NCI-H1930 (cell line): ENCODE data around the gene DLG2.

Source experiments
- DNase-seq, 2 experiments: peaks; one replicate each; lab custom pipeline; 2025; lab: John Stamatoyannopoulos, UW

DLG2 gene

DNA sequence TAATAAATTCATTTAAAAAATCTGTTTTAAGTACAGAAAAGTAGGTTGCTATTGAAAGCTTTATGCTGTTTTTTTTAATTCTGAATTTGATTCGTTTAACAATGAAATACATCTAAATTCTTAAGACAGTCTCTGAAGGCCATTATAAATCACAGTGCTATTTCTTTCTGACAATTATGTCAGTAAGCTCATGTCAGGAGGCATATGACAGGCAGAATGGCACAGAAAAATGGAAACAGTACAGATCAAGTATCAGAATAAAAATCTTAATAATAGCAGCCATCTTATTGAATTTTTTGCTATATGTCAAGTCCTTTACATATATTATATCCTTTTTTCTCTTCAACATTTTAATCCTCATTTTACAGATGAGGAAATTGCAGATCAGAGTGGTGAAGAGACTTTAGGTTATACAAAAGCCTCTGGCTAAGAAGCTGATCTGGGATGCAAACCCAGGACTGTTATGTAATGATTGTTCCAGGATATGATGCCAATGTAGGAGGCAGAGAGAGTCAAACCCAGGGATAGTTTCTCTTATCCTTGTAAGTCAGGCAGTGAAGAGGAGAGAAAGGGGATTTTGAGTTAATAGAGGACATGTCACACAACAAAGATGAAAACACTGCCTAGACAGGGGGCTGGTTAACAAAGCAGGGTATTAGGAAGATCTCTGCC, 2057.9 kb downstream of the DLG2 start:
- no peak for DNase-seq

DNA sequence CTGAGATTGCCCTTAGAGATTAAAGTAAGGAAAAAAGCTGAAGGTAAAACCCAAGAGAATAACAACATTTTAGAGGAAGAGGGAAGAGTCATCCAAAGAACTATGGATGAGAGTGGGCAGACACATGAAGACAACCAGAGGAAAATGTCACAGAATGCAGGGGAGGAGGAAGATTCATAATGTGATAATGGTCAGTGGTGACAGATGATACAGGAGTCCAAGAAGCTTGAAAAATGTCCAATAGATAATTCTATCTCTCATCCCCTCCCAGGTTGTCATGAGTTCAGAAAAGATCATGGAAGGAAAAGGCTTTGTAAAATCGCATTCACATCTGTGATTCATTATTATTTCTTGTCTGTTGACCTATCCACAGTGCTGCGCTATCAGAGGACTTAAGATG, 2058.6 kb downstream of the DLG2 start:
- DNase-seq = no peak

DNA sequence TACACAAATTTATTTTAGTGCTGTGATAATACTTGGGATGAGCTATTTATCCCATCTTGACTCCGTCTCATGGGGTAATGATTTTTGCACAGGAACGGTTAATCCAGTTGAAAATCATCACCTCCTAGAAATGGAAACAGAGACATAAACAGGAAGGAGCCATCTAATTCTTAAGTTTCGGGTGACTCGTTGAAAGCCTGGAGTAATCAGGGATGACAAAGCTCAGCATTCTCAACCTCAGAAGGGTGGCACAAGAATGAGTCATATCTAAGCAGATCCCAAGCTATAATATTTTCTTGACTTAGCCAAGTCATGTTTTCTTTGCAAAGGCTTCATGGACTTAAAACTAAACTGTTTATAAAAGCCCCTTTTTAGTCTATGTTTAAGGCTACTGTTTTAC, 2060.2 kb downstream of the DLG2 start:
- DNase-seq = no peak

DNA sequence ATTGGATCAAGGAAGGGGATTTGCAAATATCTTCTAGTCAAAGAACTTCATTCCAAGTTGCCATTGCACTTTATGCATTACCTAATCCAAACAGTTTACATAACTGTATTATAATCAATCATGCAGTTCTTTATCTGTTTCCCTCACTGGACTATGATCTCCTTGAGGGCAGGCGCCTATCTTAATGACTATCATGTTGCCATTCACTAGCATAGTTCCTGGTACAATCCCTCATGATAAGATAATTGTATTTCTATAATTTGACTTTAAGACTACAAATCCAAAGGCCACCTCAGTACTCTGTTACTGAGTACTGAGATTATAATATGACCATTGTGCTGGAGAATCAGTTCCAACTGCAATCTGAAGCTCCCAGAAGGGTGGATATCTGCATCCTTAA, 2062.3 kb downstream of the DLG2 start:
- DNase-seq = no peak

DNA sequence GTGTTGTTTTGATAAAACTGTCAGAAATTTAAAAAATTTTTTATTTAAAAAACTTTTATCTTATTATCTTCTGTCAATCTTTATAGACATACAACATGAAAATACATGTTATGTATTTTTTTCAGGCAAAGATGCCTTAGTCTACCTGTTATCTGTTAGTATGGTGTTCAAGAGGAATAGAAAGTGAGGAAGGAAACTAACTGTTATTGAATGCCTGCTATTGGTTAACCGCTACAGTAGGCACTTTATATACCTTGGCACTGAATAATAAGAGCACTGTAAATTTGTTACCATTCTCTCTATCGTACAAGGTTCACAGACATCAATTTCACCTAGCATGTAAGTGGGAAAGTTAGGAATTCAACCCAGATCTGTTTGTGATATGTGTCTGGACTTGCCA, 2068.9 kb downstream of the DLG2 start:
- no peak for DNase-seq

DNA sequence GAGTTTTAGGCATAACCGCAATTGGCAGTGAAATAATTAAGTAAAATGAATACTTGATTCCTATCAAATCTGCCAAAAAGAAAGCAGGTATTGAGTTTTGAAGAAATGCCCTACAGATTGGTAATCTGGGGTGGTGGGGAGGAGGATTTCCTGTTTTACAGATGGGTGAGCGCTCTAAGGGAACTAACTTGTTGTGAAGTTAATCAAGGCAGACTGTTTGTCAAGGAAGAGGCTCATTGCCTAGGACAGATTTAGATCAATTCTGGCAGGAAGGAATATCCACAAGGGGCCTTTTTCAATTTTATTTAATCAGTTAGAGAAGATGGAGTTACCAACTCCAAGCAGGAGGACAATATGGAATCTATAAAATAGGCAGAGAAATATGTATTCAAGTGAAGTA, 2069.5 kb downstream of the DLG2 start:
- no peak for DNase-seq

DNA sequence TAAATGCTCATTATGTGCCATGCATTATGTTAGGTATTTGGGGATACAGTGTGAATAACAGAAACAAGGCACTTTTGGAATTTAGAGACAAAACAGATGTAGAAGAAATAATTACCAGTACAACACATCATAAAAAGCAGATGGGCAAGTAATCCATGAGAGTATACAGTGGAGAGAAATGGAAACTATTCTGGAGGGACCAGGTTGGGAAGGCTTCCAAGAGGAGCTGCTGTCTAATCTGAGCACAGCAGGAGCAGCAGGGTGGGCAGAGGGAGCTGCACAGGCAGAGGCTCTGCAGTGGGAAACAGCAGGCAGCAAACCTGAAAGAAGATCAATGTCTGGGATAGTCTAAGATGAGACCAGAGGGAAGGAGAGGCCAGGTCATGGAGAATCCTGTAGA, 2072.3 kb downstream of the DLG2 start:
- DNase-seq = no peak

DNA sequence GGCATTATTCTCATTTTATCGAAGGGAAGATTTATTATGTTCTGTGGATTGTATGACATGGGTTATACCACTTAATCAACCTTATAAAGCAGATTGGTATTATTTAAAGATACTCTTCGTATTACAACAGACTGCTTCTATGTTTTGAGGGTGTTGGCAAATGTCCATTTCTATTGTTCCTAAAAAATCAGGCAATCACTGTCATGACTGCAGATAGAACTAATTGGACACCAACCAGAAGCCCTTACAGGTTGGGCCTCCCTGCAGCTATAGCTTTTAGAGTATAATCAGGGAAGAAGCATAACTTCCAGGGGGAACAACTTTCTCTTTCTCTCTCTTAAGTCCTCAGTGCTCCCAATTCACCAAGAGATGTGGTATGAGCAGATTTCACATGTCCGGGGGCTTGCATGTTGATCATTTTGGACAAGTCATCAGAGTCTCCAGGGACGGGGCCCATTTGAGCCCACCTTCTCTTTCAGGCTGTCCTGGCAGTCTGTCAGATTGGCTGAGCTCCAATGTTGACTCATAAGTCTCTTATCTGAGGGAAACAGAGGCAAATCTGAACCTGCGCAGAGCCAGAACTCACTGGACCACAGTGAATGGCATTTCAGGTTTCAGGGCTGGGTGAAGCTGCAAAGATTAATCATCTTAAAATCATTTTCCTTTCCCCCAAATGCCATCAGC, 2077.0 kb downstream of the DLG2 start:
- no peak for DNase-seq

DNA sequence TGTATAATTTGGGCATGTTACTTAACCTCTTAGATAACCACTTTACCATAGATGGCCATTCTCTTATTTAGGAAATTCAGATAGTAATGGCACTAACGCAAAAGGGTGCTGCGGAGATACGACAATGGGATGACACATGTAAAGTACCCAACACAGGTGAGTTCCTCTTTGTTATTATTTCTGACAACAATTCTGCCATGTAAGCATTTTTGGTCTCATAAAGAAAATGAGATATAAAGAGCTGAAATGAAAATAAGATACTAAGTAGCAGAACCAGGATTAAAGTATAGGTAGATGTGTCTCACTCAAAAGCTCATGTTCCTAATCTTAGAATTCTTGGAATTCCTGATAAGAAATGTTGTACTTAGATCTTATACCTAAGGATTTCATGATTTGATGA, 2080.8 kb downstream of the DLG2 start:
- DNase-seq = no peak

DNA sequence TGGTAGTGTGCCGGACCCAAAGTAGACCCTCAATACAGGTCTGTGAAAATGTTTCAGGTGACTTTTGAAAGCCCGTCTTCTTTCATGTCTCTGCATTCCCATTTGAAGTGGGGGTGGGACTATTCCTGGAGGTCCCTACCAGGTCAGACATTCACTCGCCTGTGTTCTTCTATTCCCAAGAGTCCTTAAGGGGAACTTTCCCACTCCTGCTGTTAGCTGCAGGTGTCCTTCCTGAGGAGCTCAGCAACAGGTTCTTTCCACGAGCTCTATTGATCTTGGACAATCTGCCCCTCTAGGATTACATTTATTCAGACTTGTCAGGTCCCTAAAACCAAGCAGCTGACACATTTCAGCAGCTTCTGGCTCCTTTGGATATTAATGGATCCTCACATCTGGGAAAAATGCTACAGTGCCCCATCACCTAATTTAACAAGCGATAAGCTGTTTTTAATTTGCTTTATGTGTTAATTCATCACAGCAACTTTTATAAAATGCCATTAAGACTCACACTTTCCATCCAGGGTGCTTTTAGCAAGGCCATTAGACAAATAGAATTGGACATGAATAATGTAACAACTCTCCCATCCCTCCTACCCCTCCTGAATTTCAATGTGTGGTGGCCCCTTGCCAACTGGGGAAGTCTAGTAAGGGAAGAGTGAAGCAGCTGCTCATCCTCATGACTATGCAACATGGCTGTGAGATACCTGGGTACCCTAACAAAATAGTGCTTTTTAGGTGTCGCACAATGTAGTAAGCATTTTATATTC, 2081.5 kb downstream of the DLG2 start:
- DNase-seq = no peak

DNA sequence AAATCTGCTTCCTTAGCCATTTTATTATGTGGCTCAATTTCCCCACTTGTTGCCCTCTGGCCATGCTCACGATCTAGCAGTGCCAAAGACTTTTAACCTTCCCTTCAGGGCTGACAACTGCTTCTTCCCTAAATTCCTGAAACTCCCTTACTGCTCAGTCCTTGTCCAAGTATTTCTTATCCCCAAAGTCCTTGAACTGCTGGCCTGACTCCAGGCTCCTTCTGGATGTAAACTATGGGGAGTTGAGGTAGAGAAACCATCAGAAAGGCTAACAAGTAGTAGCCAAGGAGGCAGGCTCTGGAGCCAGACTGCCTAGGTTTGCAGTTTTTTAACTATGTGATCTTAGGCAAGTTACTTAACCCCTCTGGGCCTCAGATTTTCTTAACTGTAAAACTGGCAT, 2082.3 kb downstream of the DLG2 start:
- DNase-seq = no peak

DNA sequence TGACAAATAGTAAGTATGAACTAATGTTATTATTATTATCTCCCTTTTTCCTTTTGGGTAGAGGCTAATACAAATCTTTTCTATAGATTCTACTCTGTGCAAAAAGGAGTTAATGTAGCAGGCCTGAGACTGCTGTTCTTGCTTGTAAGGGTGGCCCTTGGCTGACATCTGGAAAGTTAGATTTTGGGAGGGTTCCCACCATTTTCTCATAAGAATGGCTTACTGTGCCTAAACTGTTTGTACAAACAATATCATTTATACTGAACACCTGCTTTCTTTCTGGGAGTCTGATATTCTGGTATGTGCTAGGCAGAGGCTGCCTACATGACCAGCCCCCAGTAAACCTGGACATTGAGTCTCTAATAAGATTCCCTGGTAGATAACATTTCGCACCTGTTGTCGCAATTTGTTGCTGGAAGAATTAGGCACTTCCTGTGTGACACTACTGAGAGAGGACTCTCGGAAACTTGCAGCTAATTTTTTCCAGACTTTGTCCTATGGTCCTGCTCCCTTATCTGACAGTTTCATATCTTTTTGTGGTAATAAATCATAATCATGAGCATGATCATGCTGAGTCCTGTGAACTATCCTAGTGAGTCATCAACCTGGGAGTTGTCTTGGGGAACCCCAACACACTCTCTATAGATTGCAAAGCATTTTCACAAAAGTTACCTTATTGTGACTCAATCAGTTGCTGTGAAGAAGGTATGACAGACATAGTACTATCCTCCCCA, 2083.3 kb downstream of the DLG2 start:
- no peak for DNase-seq

DNA sequence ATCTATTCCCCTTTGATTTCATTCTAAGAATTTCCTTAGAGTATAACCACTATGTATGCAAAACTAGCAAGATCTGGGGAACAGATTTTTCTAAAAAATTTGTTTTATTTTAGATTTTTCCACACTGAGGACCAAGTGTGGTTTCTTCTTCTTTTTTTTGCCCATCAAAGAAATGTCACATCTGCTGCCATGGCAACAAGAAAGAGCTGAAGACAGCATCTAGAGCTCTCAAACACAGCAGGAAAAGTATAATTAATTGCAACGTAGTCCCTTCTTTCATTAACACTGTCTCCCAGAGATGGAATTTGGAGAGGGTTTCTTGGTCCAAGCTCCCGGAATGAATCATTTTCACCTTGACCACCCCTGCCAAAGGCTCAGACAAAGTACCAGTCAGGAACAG, 2084.3 kb downstream of the DLG2 start:
- DNase-seq = no peak

DNA sequence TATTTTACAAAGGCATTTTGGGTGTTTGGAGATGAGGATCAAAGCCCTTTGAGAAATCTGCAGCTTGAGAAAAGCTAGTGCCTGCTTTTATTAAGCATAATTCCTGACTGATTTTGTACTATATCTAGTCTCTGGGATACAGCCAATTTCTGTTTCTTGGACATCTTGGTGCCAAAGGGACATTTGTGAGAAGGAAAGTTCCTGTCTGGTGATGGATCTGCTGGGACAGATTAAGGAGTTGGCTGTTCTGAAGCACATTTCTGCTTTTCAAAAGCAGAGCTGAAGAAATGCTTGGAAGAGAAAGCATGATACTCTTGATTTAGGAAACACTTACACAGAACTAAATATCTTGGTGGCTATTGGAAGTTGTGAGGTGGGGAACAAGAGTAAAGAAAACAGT, 2086.4 kb downstream of the DLG2 start:
- no peak for DNase-seq

DNA sequence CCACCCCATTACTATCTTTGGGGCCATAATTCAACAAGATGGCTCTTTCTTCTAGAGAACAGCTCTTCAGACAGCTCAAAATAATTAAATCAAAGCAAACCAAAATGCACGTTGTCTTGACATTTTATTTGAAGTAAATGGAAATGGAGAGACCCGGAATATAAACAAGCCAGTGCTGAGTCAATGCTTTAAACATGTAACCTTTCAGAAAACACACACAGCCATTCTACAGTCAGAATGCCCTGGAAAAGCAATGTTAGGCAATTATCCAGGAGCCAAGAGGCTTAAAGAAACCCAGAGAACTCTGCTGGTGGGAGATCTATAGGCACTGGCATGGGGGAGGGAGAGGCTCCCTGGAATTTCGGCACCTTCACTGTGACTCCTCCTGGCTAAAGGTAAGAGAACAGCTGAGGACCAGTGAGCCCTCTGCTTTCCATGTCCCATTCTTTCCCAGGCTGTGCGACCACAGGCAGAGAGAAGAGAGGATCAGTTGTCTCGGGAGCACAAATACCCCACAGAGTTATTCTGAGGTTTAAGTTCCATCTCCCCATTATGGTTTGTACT, 2086.9 kb downstream of the DLG2 start:
- DNase-seq = no peak

DNA sequence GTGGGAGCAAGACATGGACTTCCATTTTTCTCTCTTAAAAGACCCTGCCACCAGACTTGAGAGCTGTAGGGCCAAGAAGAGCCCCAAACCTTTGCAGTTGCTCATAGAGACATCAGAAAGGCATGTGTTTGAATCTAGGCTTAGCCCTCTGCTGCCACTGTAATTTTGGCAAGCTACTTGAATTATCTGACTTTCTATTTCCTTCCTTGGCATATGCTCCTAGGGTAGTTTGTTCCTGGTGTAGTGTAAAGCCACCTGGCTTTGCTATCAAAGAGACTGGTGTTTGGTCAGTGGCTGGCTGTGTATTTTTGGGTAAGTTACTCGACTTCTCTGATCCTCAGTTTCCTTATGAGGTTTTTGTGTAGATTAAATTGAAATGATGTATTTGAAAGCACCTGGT, 2088.9 kb downstream of the DLG2 start:
- no peak for DNase-seq

DNA sequence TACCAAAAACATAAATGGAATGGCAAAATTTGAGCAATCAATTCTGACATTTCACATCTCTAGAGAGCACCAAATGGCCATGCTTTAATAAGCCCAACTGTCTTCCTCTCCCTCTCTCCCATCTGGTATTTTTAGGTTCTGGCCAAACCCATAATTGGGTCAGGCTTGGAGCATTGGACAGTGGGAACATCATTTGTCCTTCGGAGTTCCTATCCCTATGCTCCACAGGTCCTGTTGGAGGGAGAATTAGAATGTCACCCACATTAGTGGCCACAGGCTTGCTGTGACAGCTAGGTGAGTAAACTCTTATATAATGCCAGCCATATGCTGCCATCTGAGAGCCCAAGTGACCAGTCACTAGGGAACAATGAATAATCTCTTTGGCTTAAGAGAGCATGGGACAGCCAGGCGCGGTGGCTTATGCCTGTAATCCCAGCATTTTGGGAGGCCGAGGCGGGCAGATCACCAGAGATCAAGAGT, 2090.0 kb downstream of the DLG2 start:
- DNase-seq = no peak

DNA sequence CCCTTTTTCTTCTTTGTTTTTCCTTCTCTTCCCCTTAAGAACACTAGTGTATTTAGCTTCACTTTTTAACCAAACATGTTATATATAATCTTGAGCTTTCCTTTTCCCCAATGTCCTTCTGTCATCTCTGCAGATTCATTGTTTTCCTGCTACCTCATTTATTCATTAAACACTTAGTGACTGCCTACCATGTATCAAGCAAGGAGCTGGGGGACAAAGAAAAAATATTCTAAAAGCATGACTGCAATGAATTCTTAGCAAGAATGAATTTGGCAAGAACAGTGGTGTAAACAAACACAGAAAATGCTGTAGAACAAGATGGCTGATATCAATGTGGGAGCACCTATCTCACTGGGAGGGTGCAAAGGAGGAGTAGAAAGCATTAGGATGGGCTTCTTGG, 2094.0 kb downstream of the DLG2 start:
- DNase-seq = no peak

DNA sequence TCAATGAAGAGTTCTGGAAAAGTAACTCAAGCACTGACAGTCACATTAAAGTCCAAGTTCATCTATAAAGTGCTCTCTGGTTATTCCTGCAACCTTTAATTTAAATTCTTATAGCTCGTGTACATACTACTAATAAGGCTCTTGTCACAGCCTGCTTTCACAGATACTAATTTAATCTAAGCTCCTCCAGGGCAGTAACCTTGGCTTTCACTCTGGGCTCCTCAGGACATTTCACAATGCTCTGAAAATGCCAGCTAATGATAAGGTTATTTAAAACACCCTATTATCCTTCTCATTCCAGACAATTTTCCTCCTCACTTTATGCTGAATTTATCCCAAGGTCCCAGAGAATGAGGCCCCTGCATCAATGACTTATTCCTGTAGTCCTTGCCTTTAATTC, 2098.3 kb downstream of the DLG2 start:
- DNase-seq = no peak

DNA sequence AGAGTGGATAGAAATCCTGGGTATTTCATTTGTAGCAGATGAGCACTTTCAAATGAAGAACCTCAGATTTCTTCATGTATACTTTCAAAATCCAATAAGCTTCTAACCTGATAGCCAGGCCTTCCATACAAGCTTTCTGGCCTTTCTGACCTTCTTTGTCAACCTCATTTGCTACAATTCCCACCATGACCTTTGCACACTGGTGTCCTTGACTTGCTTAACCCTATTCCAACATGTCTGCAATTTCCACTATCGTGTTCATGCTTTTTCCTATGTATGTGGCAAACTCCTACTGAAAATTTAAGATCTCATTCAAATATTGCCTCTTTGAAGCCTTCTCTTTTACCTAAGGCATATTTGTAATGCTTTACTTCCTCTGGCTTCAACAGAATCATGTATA, 2098.9 kb downstream of the DLG2 start:
- no peak for DNase-seq

DNA sequence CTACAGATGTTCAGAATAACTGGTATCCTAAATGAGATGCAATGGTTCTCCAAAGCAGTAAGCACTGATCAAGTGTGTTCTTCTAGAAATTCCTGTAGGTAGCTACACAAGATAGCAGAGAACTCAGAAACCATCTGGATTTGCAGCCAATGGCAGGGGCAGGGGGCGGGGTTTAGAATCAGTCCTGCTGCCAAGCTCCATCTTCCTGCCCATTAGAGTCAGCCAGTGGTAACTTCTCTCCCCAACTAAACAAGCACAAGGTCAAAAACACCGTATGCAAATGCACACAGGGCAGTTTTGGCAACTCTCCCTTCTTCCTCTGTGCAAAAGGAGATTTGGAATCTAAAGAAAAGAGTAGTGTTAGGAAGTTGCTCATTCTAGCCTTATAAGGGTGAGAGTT, 2103.5 kb downstream of the DLG2 start:
- no peak for DNase-seq

DNA sequence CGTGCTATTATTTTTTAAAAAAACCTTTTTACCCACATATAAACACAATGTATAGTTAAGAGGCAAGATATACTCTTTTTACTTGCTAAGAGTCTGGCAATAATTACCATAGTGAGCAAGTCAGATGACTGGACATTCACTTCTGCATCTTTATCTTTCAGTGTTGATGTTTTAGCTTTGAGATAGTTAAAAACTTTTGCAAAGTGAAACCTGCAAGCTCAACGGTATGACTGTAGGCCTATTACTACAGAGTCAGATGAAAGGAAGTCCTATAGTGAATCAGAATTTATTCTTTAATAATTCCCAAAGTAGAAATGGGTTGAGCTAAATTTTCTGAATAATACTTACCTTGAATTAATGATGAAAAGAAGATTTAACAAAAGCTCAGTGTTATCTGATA, 2104.2 kb downstream of the DLG2 start:
- DNase-seq = no peak
